Keratinocyte (primary cell): ENCODE data around the gene EHBP1. TPM values are rescaled to one million over a fixed set of nuclear protein-coding genes. Genes with fewer than 3 reads are reported as not detected.

Experiments
- DNase-seq: peaks from one replicate; pipeline ENCODE4 v3.0.0-alpha.2; 2011; ENCODE audit warnings: low read depth, missing footprints, low spot score
- FAIRE-seq: peaks from 2 replicates; lab custom pipeline; 2011; peaks lifted over from hg19 to GRCh38; lab: Jason Lieb, UNC
- H2AFZ ChIP-seq: 2 replicates; pipeline ENCODE4 v1.6.0; 2012; ENCODE audit warnings: low read length, control low read depth, inconsistent platforms; ENCODE audit not compliant: control insufficient read depth
- H3K27ac ChIP-seq: 2 replicates; pipeline ENCODE4 v1.5.1; 2011; ENCODE audit warnings: low read length; ENCODE audit not compliant: control insufficient read depth, insufficient read depth
- H3K27me3 ChIP-seq: 3 replicates; pipeline ENCODE4 v1.6.0; 2011; ENCODE audit warnings: low read length; ENCODE audit not compliant: control insufficient read depth, insufficient read depth; ENCODE audit errors: extremely low read depth
- H3K36me3 ChIP-seq, 2 experiments: 2 replicates in 1 of 2; 3 replicates in 1 of 2; pipeline ENCODE4 v1.5.1; 2011; ENCODE audit warnings: low read length in 2 of 2, mild to moderate bottlenecking in 1 of 2; ENCODE audit not compliant: control insufficient read depth in 2 of 2, insufficient read depth in 2 of 2; ENCODE audit errors: extremely low read depth in 1 of 2
- H3K4me1 ChIP-seq: 3 replicates; pipeline ENCODE4 v1.5.1; 2011; ENCODE audit warnings: low read length; ENCODE audit not compliant: control insufficient read depth, insufficient read depth; ENCODE audit errors: extremely low read depth
- H3K4me2 ChIP-seq: 3 replicates; pipeline ENCODE4 v1.6.0; 2011; ENCODE audit warnings: low read depth, low read length; ENCODE audit not compliant: control insufficient read depth, insufficient read depth; ENCODE audit errors: extremely low read depth
- H3K4me3 ChIP-seq, 3 experiments: fragments of 200-600 bp in 1 of 3; sonication (generic) in 1 of 3; 2 replicates in 2 of 3; 3 replicates in 1 of 3; pipeline ENCODE4 v1.5.1; 2011 to 2016; ENCODE audit warnings: low read length in 3 of 3, mild to moderate bottlenecking in 3 of 3, control low read depth in 2 of 3, inconsistent platforms in 1 of 3, low read depth in 1 of 3, mixed read lengths in 1 of 3, mixed run types in 1 of 3, moderate library complexity in 1 of 3; ENCODE audit not compliant: control insufficient read depth in 2 of 3, insufficient read depth in 2 of 3; ENCODE audit errors: extremely low read depth in 1 of 3
- H3K79me2 ChIP-seq: 2 replicates; pipeline ENCODE4 v1.6.0; 2012; ENCODE audit warnings: low read length; ENCODE audit not compliant: control insufficient read depth, insufficient read depth
- H3K9ac ChIP-seq: 3 replicates; pipeline ENCODE4 v1.6.0; 2011; ENCODE audit warnings: low read length; ENCODE audit not compliant: control insufficient read depth, insufficient read depth; ENCODE audit errors: extremely low read depth
- H3K9me1 ChIP-seq: 3 replicates; pipeline ENCODE4 v1.6.0; 2011; ENCODE audit warnings: low read length; ENCODE audit not compliant: control insufficient read depth, insufficient read depth; ENCODE audit errors: extremely low read depth
- H3K9me3 ChIP-seq: 2 replicates; pipeline ENCODE4 v1.5.1; 2012; ENCODE audit warnings: low read depth, low read length; ENCODE audit not compliant: control insufficient read depth
- H4K20me1 ChIP-seq: 3 replicates; pipeline ENCODE4 v1.6.0; 2011; ENCODE audit warnings: low read length; ENCODE audit not compliant: control insufficient read depth, insufficient read depth; ENCODE audit errors: extremely low read depth
- CTCF ChIP-seq, 3 experiments: IDR thresholded peaks in 1 of 3; conservative IDR thresholded peaks in 1 of 3; optimal IDR thresholded peaks in 1 of 3; 2 replicates in 2 of 3; 3 replicates in 1 of 3; pipeline versions ENCODE3 to v1.5.1; 2011; ENCODE audit warnings: low read length in 3 of 3, mild to moderate bottlenecking in 3 of 3, moderate library complexity in 2 of 3, control low read depth in 1 of 3, inconsistent platforms in 1 of 3; ENCODE audit not compliant: insufficient read depth in 2 of 3; ENCODE audit errors: extremely low read depth in 1 of 3
- EZH2 ChIP-seq: IDR thresholded peaks from one replicate; pipeline ENCODE4 v1.6.1; 2012; ENCODE audit warnings: inconsistent platforms, mild to moderate bottlenecking, low read length, moderate library complexity
- dilution Hi-C: fragments of 300-500 bp; cut with MboI; formaldehyde crosslinking; loops from one replicate; pipeline ENCODE4 v1.7.0; 2020; ENCODE audit warnings: low sequenced_read_pairs; ENCODE audit not compliant: extremely low pct_ligation_motif_present
- polyA minus RNA-seq, 3 experiments: library from RNA; depleted of rRNA, polyadenylated mRNA; stranded (reverse); fragments of >200 nt; gene quantifications; 1 replicate in 1 of 3; 2 replicates in 1 of 3; 3 replicates in 1 of 3; pipeline ENCODE4 v1.2.3, GENCODE V29; 2011
- polyA plus RNA-seq, 5 experiments: library from polyadenylated mRNA; depleted of rRNA in 3 of 5; stranded (reverse) in 3 of 5; stranded (forward) in 1 of 5; unstranded in 1 of 5; fragments of >200 nt; gene quantifications; 1 replicate in 1 of 5; 2 replicates in 3 of 5; 3 replicates in 1 of 5; pipeline versions ENCODE4 v1.2.1 to v1.2.3, GENCODE V29; 2011 to 2012; ENCODE audit warnings: missing spikeins in 2 of 5, low read depth in 1 of 5, low replicate concordance in 1 of 5

The EHBP1 gene
- polyA plus RNA-seq = 42.3 to 78.5 TPM (median 59.0 TPM) in 3 replicates
- 180 TPM for polyA plus RNA-seq (2011; ENCODE audit: low read depth)
- 49.0 and 54.3 TPM in 2 replicates for polyA plus RNA-seq (2011; cell fraction: cytosol; rRNA removed)
- polyA plus RNA-seq (2011; cell fraction: nucleus; rRNA removed) = 57.0 and 83.0 TPM in 2 replicates
- polyA plus RNA-seq (2012; ENCODE audit: low replicate concordance) = 44.0 and 55.0 TPM in 2 replicates
- polyA minus RNA-seq = 25.4 to 122 TPM (median 60.8 TPM) in 3 replicates
- polyA minus RNA-seq (2011; cell fraction: cytosol; rRNA and poly(A)+ RNA removed) = 55.1 TPM
- 74.2 and 175 TPM in 2 replicates for polyA minus RNA-seq (2011; cell fraction: nucleus; rRNA and poly(A)+ RNA removed)

DNA sequence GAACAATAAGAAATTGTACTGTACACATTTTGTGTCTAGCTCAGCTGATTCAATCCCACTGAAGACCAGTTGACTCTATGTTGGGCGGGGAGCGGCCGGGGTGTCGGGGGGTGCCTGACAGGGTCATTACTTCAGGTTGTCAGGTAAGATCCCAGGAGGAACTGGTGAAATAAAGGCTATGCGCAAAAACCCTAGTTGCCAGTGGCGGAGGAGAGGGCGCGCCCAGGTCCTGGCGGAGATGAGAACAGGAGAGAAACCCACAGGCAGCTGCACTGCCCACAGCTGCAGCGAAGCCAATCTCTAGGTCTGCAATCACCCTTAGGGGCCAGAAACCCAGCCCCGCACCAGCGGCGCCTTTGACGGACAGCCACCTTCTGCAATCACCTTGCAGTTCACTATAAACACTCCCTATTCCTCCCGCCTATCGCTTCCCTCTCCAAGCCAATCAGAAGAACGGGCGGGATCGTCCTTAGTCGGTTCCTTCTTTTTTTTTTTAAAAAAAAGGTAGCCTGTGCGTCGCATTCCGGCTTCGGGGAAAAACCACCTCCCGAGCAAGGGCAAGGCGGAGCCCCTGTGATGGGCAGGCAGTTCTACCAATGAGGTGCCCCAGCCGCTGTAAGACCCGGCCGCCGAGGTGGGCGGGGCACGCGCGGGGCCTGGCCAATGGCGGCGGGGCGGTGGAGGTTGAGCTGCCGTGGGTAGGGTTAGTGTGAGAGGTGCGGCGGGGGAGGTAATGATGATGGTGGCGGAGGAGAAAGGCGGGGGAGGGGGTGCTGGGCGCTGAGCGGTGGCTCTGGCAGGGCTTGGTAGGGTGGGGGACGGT lies at the start of gene EHBP1:
EHBP1 (plus strand) TSS at position 707 of the 823 bp plus-strand sequence. CDS start 1,479 bp downstream, outside the sequence.
- Histone ChIP-seq H4K20me1 (no peaks in the 10 kb centered on the region), H3K4me2 (peak within 1 kb of the TSS; percentile 92), H3K36me3 (peaks cover 3 to 11% of the 10 kb centered on the region in 2 experiments), H3K27me3 (no peaks in the 10 kb centered on the region), H3K79me2 (peaks cover 43% of the 10 kb centered on the region), H3K9me1 (no peaks in the 10 kb centered on the region), H3K4me1 (peaks cover 21% of the 10 kb centered on the region), H3K9me3 (peaks cover 3% of the 10 kb centered on the region), H3K9ac (peak within 1 kb of the TSS; percentile 83), H2AFZ (peak within 1 kb of the TSS; percentile 79), H3K4me3 (peak within 1 kb of the TSS; percentile 93 to 96 (median 94)), H3K27ac (peak within 1 kb of the TSS; percentile 81)
- TF ChIP-seq EZH2 = no peak
- TF ChIP-seq CTCF (optimal IDR thresholded peaks at IDR 0.05 in 1 of 3, IDR thresholded peaks at IDR 0.05 in 1 of 3, conservative IDR thresholded peaks at IDR 0.05 in 1 of 3; ENCODE audit: extremely low read depth in 1 of 3, insufficient read depth in 2 of 3, low read length in 3 of 3) = no peak
- FAIRE-seq (peak; percentile 94), DNase-seq (peak; percentile 98)
- dilution Hi-C loops = loop anchor here (10.0 kb wide), 1 partner anchor 60 kb away; no protein-coding TSS in a partner anchor

GRCh38 chr2:62657783-62658182 lies 47.7 kb upstream of the EHBP1 start:
- no peaks in the 10 kb centered on the region for H3K79me2 ChIP-seq
- H3K9me3 ChIP-seq = no peaks in the 10 kb centered on the region
- TF ChIP-seq EZH2 (no peak), CTCF (optimal IDR thresholded peaks at IDR 0.05 in 1 of 3, IDR thresholded peaks at IDR 0.05 in 1 of 3, conservative IDR thresholded peaks at IDR 0.05 in 1 of 3; ENCODE audit: extremely low read depth in 1 of 3, insufficient read depth in 2 of 3, low read length in 3 of 3) (no peak)
- H3K27ac ChIP-seq = no peak overlapping the region
- peak; percentile 13 for FAIRE-seq
- no peak overlapping the region for H2AFZ ChIP-seq
- no peaks in the 10 kb centered on the region for H3K27me3 ChIP-seq
- dilution Hi-C loops = no loop called here
- no peaks in the 10 kb centered on the region for H3K36me3 ChIP-seq
- no peaks in the 10 kb centered on the region for H4K20me1 ChIP-seq
- no peak overlapping the region for H3K4me3 ChIP-seq
- H3K9ac ChIP-seq = no peak overlapping the region
- H3K4me2 ChIP-seq = no peak overlapping the region
- H3K9me1 ChIP-seq = no peaks in the 10 kb centered on the region
- no peak for DNase-seq
- peaks cover 46% of the 10 kb centered on the region for H3K4me1 ChIP-seq
